T-cell (primary cell): ENCODE data around the gene ADAMTS17. TPM values are rescaled to one million over a fixed set of nuclear protein-coding genes. Genes with fewer than 3 reads are reported as not detected.

ENCODE experiments used
- ATAC-seq, 4 experiments: fragments of 200-7000 bp in 3 of 4; fragments of 150-1000 bp in 1 of 4; cut with Tn5 transposase; replicated peaks in 1 of 4; 1 replicate in 3 of 4; 2 replicates in 1 of 4; pipeline ENCODE4 v1.10.0; 2021; ENCODE audit warnings: moderate library complexity in 3 of 4, mild to moderate bottlenecking in 2 of 4, moderate number of reproducible peaks in 1 of 4
- CTCF ChIA-PET, 2 donors: fragments of 300-600 bp; sonication (Branson Sonifier 250); formaldehyde crosslinking; loops; one replicate each; lab custom pipeline; 2022; ENCODE audit warnings: antibody characterized with exemption in 2 of 2; lab: Charles Lee
- POLR2A ChIA-PET, 2 donors: fragments of 300-600 bp; sonication (Branson Sonifier 250); formaldehyde crosslinking; loops; one replicate each; lab custom pipeline; 2022; ENCODE audit warnings: antibody characterized with exemption in 2 of 2; lab: Charles Lee
- DNase-seq, 35 experiments: peaks; one replicate each; pipeline versions ENCODE4 v3.0.0 to v3.0.0-alpha.2; 2013 to 2023
- H3K27ac ChIP-seq: one replicate; pipeline ENCODE4 v1.5.1; 2013; ENCODE audit warnings: low read length
- H3K27me3 ChIP-seq, 2 experiments: replicated peaks in 1 of 2; 1 replicate in 1 of 2; 2 replicates in 1 of 2; pipeline versions ENCODE4 v1.6.1 to v1.7.0; 2013; ENCODE audit warnings: low read length in 1 of 2, mixed read lengths in 1 of 2; ENCODE audit not compliant: control insufficient read depth in 2 of 2, insufficient read depth in 2 of 2; ENCODE audit errors: extremely low read depth in 1 of 2
- H3K36me3 ChIP-seq, 2 donors: 1 replicate in 1 of 2; 2 replicates in 1 of 2; pipeline versions ENCODE4 v1.6.1 to v1.7.0; 2013; ENCODE audit warnings: low read length in 1 of 2; ENCODE audit not compliant: control insufficient read depth in 2 of 2, insufficient read depth in 1 of 2; ENCODE audit errors: extremely low read depth in 1 of 2
- H3K4me1 ChIP-seq, 2 experiments: 1 replicate in 1 of 2; 2 replicates in 1 of 2; pipeline versions ENCODE4 v1.6.1 to v1.7.0; 2013; ENCODE audit warnings: low read length in 2 of 2, mixed read lengths in 1 of 2; ENCODE audit not compliant: insufficient read depth in 2 of 2, control insufficient read depth in 1 of 2; ENCODE audit errors: extremely low read depth in 1 of 2
- H3K4me3 ChIP-seq, 2 donors: 1 replicate in 1 of 2; 2 replicates in 1 of 2; pipeline versions ENCODE4 v1.5.1 to v1.7.0; 2013; ENCODE audit warnings: mild to moderate bottlenecking in 2 of 2, low read length in 1 of 2, moderate library complexity in 1 of 2; ENCODE audit not compliant: control insufficient read depth in 1 of 2; ENCODE audit errors: extremely low read depth in 1 of 2
- H3K9me3 ChIP-seq: 2 replicates; pipeline ENCODE4 v1.7.0; 2013
- H3K27ac Mint-ChIP-seq, 2 donors: one replicate each; pipeline ENCODE4 v1.8.0; 2020 to 2021; ENCODE audit warnings: mild to moderate bottlenecking in 2 of 2, mixed read lengths in 2 of 2
- H3K27me3 Mint-ChIP-seq, 2 donors: one replicate each; pipeline ENCODE4 v1.8.0; 2021 to 2022; ENCODE audit warnings: mixed read lengths in 2 of 2
- H3K36me3 Mint-ChIP-seq: one replicate; pipeline ENCODE4 v1.8.0; 2021; ENCODE audit warnings: mixed read lengths
- H3K4me1 Mint-ChIP-seq, 3 donors: one replicate each; pipeline ENCODE4 v1.8.0; 2020 to 2022; ENCODE audit warnings: mixed read lengths in 3 of 3, mild to moderate bottlenecking in 1 of 3
- H3K4me3 Mint-ChIP-seq, 3 donors: one replicate each; pipeline ENCODE4 v1.8.0; 2020 to 2022; ENCODE audit warnings: mild to moderate bottlenecking in 3 of 3, mixed read lengths in 3 of 3, moderate library complexity in 3 of 3
- H3K9me3 Mint-ChIP-seq, 3 donors: one replicate each; pipeline ENCODE4 v1.8.0; 2020 to 2022; ENCODE audit warnings: mixed read lengths in 3 of 3
- WGBS: methylation state at CpG from one replicate; pipeline ENCODE4 v1.1.5; 2013; ENCODE audit warnings: missing lambda C conversion rate; ENCODE audit not compliant: insufficient coverage; 5-methylcytosine and 5-hydroxymethylcytosine counted together
- total RNA-seq, 35 experiments: library from RNA in 6 of 35; stranded (reverse) in 6 of 35; fragments of 120-200 nt in 1 of 35; gene quantifications; one replicate each; pipeline versions ENCODE4 v1.2.1 to v1.2.4 and lab custom pipeline; 2013 to 2026

Gene ADAMTS17
- total RNA-seq, 5 donors from 2014 or later (not counting 1 experiment from before 2014, with no cell fraction given) = 8.9 to 17.8 (median 11.6) TPM

GRCh38 chr15:100307241-100308212 lies 34.2 kb downstream of the ADAMTS17 start:
- ChIA-PET POLR2A (no interaction called here), CTCF (interaction anchor here in 1 of 2 donors (0.6 kb wide), 1 partner anchor 32 kb away, joined by 3 read pairs; no protein-coding TSS in a partner anchor)
- Histone ChIP-seq H3K9me3 (no peaks in the 10 kb centered on the region), H3K27ac (no peak overlapping the region), H3K27me3 (peaks cover 0 to 7% of the 10 kb centered on the region in 2 experiments), H3K4me1 (peaks cover 0 to 5% of the 10 kb centered on the region in 2 experiments), H3K4me3 (no peak overlapping the region), H3K36me3 (no peaks in the 10 kb centered on the region)
- Mint-ChIP-seq H3K4me1 (peaks cover 3 to 30% (median 13%) of the 10 kb centered on the region in 3 donors), H3K36me3 (peaks cover 39% of the 10 kb centered on the region), H3K27me3 (no peaks in the 10 kb centered on the region), H3K9me3 (peaks cover 0 to 3% (median 0%) of the 10 kb centered on the region in 3 donors), H3K4me3 (peak overlapping the region in 2 of 3 donors; percentile 46 to 67), H3K27ac (peak overlapping the region in 1 of 2 donors; percentile 78)
- WGBS = 74% methylated on average over 10 of the region's 16 CpGs
- ATAC-seq (peak in 1 of 4 experiments; percentile 86), DNase-seq (peak in 1 of 35 experiments; percentile 34)

- POLR2A ChIA-PET = no interaction called here
- DNase-seq (no peak), ATAC-seq (no peak)
- Mint-ChIP-seq H3K27me3 (no peaks in the 10 kb centered on the region), H3K27ac (no peak overlapping the region), H3K4me3 (no peak overlapping the region), H3K9me3 (peaks cover 0 to 9% (median 0%) of the 10 kb centered on the region in 3 donors), H3K4me1 (peaks cover 3 to 37% (median 13%) of the 10 kb centered on the region in 3 donors), H3K36me3 (peaks cover 35% of the 10 kb centered on the region)
- no peaks in the 10 kb centered on the region for H3K9me3 ChIP-seq
- no peaks in the 10 kb centered on the region for H3K36me3 ChIP-seq
- CTCF ChIA-PET = no interaction called here
- H3K4me3 ChIP-seq = no peak overlapping the region
- 91% methylated on average over 5 of the region's 8 CpGs for WGBS
- H3K27ac ChIP-seq = no peak overlapping the region
- H3K27me3 ChIP-seq = peaks cover 0 to 7% of the 10 kb centered on the region in 2 experiments
- peaks cover 0 to 5% of the 10 kb centered on the region in 2 experiments for H3K4me1 ChIP-seq
Observed at GRCh38 chr15:100306098-100306497, 35.7 kb downstream of the ADAMTS17 start.

GRCh38 chr15:100301910-100302431 lies 39.8 kb downstream of the ADAMTS17 start:
- Mint-ChIP-seq H3K4me1 (peaks cover 0 to 17% (median 7%) of the 10 kb centered on the region in 3 donors), H3K4me3 (no peak overlapping the region)

GRCh38 chr15:100298257-100298656 lies 43.5 kb downstream of the ADAMTS17 start:
- Histone ChIP-seq H3K4me3 (no peak overlapping the region), H3K4me1 (no peaks in the 10 kb centered on the region), H3K27ac (no peak overlapping the region), H3K36me3 (no peaks in the 10 kb centered on the region), H3K27me3 (no peaks in the 10 kb centered on the region), H3K9me3 (peaks cover 2% of the 10 kb centered on the region)
- ChIA-PET CTCF (no interaction called here), POLR2A (no interaction called here)
- no peak for ATAC-seq
- Mint-ChIP-seq H3K36me3 (peaks cover 48% of the 10 kb centered on the region), H3K27me3 (no peaks in the 10 kb centered on the region), H3K27ac (no peak overlapping the region), H3K4me1 (peaks cover 0 to 8% (median 7%) of the 10 kb centered on the region in 3 donors), H3K9me3 (peaks cover 9 to 18% (median 11%) of the 10 kb centered on the region in 3 donors), H3K4me3 (no peak overlapping the region)
- WGBS = 100% methylated on average over 2 of the region's 7 CpGs
- DNase-seq = no peak

More at GRCh38 chr15:100301910-100302431, 39.8 kb downstream of the ADAMTS17 start:
- Histone ChIP-seq H3K27me3 (no peaks in the 10 kb centered on the region), H3K4me1 (no peaks in the 10 kb centered on the region), H3K36me3 (no peaks in the 10 kb centered on the region), H3K9me3 (peaks cover 2% of the 10 kb centered on the region), H3K27ac (no peak overlapping the region), H3K4me3 (no peak overlapping the region)
- DNase-seq (no peak), ATAC-seq (no peak)
- Mint-ChIP-seq H3K9me3 (peaks cover 6 to 15% (median 7%) of the 10 kb centered on the region in 3 donors), H3K36me3 (peaks cover 54% of the 10 kb centered on the region), H3K27me3 (no peaks in the 10 kb centered on the region), H3K27ac (peak overlapping the region in 1 of 2 donors; percentile 68)
- POLR2A ChIA-PET = no interaction called here
- CTCF ChIA-PET = no interaction called here
- WGBS = no CpG with 5 or more reads among the region's 2 CpGs

GRCh38 chr15:100297812-100298211 lies 44.0 kb downstream of the ADAMTS17 start:
- ChIA-PET POLR2A (no interaction called here), CTCF (no interaction called here)
- Histone ChIP-seq H3K27ac (no peak overlapping the region), H3K4me1 (no peaks in the 10 kb centered on the region), H3K9me3 (peaks cover 2% of the 10 kb centered on the region), H3K36me3 (no peaks in the 10 kb centered on the region), H3K27me3 (no peaks in the 10 kb centered on the region), H3K4me3 (no peak overlapping the region)
- H3K27ac Mint-ChIP-seq = no peak overlapping the region
- WGBS = 63% methylated on average over 9 of the region's 9 CpGs
- H3K9me3 Mint-ChIP-seq = peaks cover 9 to 18% (median 11%) of the 10 kb centered on the region in 3 donors
- H3K36me3 Mint-ChIP-seq = peaks cover 48% of the 10 kb centered on the region
- H3K4me3 Mint-ChIP-seq = no peak overlapping the region
- DNase-seq = no peak
- H3K4me1 Mint-ChIP-seq = peaks cover 0 to 8% (median 7%) of the 10 kb centered on the region in 3 donors
- ATAC-seq = no peak
- H3K27me3 Mint-ChIP-seq = no peaks in the 10 kb centered on the region

- peaks cover 40% of the 10 kb centered on the region for H3K36me3 Mint-ChIP-seq
- Histone ChIP-seq H3K36me3 (no peaks in the 10 kb centered on the region), H3K9me3 (peaks cover 2% of the 10 kb centered on the region), H3K27ac (no peak overlapping the region), H3K27me3 (no peaks in the 10 kb centered on the region), H3K4me1 (no peaks in the 10 kb centered on the region), H3K4me3 (no peak overlapping the region)
- no peak overlapping the region for H3K4me3 Mint-ChIP-seq
- H3K27ac Mint-ChIP-seq = no peak overlapping the region
- ChIA-PET CTCF (no interaction called here), POLR2A (no interaction called here)
- H3K4me1 Mint-ChIP-seq = peaks cover 3 to 9% (median 4%) of the 10 kb centered on the region in 3 donors
- no peaks in the 10 kb centered on the region for H3K27me3 Mint-ChIP-seq
- DNase-seq (no peak), ATAC-seq (no peak)
- 85% methylated on average over 7 of the region's 8 CpGs for WGBS
- H3K9me3 Mint-ChIP-seq = peaks cover 12 to 15% (median 12%) of the 10 kb centered on the region in 3 donors
Observed at GRCh38 chr15:100295939-100296565, 45.7 kb downstream of the ADAMTS17 start.
